ENCODE measurements around the gene REST. TPM values are rescaled to one million over a fixed set of nuclear protein-coding genes. Genes with fewer than 3 reads are reported as not detected.

The REST gene
- polyA plus RNA-seq, 2 of the 4 experiments (the other 2 are of a cell fraction): 8.8 to 18.6 TPM

DNA sequence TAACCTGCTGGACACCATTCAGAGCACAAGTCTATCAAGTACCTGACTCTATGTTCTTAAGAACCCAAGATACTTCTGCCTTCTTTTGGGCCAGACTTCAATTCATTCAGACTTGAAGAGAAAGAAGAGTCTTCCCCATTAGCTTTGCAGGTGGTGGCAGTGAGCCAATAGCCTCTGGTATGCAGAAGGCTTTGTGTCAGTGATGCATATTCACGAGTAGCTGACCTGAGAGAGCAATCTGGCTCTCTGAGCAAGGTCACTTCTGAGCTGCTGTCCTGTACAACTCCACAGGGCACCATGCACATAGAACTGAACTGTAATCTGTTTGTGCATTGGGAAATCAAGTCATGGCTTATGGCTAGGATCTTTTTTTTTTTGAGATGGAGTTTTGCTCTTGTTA lies 46.3 kb upstream of the REST start:
- 10% methylated on average over 1 of the region's 1 CpG for WGBS (ENCODE audit: missing lambda C conversion rate)
- Histone ChIP-seq H3K4me1 (no peaks in the 10 kb centered on the region), H3K9me3 (no peaks in the 10 kb centered on the region), H3K4me2 (no peak overlapping the region), H3K27ac (no peak overlapping the region), H3K4me3 (no peak overlapping the region)
- DNase-seq (ENCODE audit: low read depth in 1 of 2, low spot score in 1 of 2) (no peak), FAIRE-seq (no peak), ATAC-seq (no peak)
- ChIA-PET POLR2A (no interaction called here), CTCF (interaction anchor here (0.6 kb wide), 1 partner anchor 29 kb away, joined by 6 read pairs; no protein-coding TSS in a partner anchor)
- TF ChIP-seq JUN (IDR thresholded peaks at IDR 0.05) (no peak), GATA3 (IDR thresholded peaks at IDR 0.05; ENCODE audit: borderline replicate concordance) (no peak), HDAC2 (IDR thresholded peaks at IDR 0.05) (no peak)

DNA sequence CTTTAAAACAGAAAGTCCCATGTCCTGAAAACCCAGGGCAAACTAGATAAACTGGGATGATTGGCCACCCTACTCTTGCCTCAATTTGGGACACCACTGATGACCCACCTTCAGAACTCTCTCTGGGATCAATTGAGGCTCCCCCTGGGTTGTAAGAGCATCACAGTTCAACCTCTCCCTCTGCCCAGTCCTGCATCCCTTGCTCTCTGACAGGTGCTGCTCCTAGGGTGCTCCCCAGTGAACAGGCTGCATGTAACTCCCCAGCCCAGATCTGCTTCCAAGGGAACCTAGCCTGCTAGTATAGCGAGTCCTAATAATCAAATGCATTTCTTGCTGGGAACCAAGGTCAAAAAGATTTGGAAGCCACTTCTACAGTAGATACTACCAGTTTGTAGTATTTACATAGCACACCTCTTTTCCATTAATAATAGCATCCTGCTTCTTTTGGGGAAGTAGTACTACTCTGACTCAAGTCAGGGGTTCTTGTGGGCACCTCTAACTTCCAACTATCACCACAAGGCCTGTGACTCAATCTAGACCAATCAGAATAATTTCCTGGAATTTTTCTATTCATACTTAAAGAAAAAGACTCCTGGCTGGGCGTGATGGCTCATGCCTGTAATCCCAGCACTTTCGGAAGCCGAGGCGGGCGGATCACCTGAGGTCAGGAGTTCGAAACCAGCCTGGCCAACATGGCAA lies 44.1 kb upstream of the REST start:
- POLR2A ChIA-PET: no interaction called here
- H3K4me1 ChIP-seq: no peaks in the 10 kb centered on the region

GRCh38 chr4:56870946-56871345 lies 36.8 kb upstream of the REST start:
- ChIA-PET POLR2A (no interaction called here), CTCF (no interaction called here)
- Histone ChIP-seq H3K4me2 (no peak overlapping the region), H3K4me1 (no peaks in the 10 kb centered on the region), H3K27ac (no peak overlapping the region), H3K9me3 (no peaks in the 10 kb centered on the region), H3K4me3 (no peak overlapping the region)
- ATAC-seq: no peak
- DNase-seq (ENCODE audit: low read depth in 1 of 2, low spot score in 1 of 2): no peak
- TF ChIP-seq SREBF2 (IDR thresholded peaks at IDR 0.05): no peak
- TF ChIP-seq ESRRA (IDR thresholded peaks at IDR 0.05; ENCODE audit: borderline replicate concordance, low read length): no peak
- no peak for TF ChIP-seq NPAS2 (CRISPR knock-in tag; IDR thresholded peaks at IDR 0.05; ENCODE audit: borderline replicate concordance)
- TF ChIP-seq, protein P1, sequence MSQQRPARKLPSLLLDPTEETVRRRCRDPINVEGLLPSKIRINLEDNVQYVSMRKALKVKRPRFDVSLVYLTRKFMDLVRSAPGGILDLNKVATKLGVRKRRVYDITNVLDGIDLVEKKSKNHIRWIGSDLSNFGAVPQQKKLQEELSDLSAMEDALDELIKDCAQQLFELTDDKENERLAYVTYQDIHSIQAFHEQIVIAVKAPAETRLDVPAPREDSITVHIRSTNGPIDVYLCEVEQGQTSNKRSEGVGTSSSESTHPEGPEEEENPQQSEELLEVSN (IDR thresholded peaks at IDR 0.05; ENCODE audit: borderline replicate concordance, low read depth): no peak
- no peak for TF ChIP-seq CEBPB (IDR thresholded peaks at IDR 0.05)
- no peak for TF ChIP-seq GATA3 (IDR thresholded peaks at IDR 0.05; ENCODE audit: borderline replicate concordance)
- no peak for TF ChIP-seq EHF (CRISPR knock-in tag; IDR thresholded peaks at IDR 0.05)
- no peak for TF ChIP-seq FOXS1 (CRISPR knock-in tag; IDR thresholded peaks at IDR 0.05)
- TF ChIP-seq POLR2A (IDR thresholded peaks at IDR 0.05; ENCODE audit: low read length): no peak
- TF ChIP-seq NFE2L2 (conservative IDR thresholded peaks at IDR 0.05; ENCODE audit: low read length): no peak
- 45% methylated on average over 4 of the region's 4 CpGs for WGBS (ENCODE audit: missing lambda C conversion rate)
- FAIRE-seq: no peak

More for the DNA sequence above, 44.1 kb upstream of the REST start:
- Histone ChIP-seq H3K4me2 (no peak overlapping the region), H3K4me3 (no peak overlapping the region), H3K9me3 (no peaks in the 10 kb centered on the region), H3K27ac (no peak overlapping the region)
- ATAC-seq (no peak), FAIRE-seq (no peak), DNase-seq (ENCODE audit: low read depth in 1 of 2, low spot score in 1 of 2) (no peak)
- no peak for TF ChIP-seq RNF2 (IDR thresholded peaks at IDR 0.05; ENCODE audit: borderline replicate concordance, low read depth)
- no peak for TF ChIP-seq RAD21 (conservative IDR thresholded peaks at IDR 0.05 in 1 of 2, IDR thresholded peaks at IDR 0.05 in 1 of 2)
- no peak for TF ChIP-seq ZFP36 (IDR thresholded peaks at IDR 0.05; ENCODE audit: borderline replicate concordance, partially characterized antibody)
- no peak for TF ChIP-seq HOXA7 (CRISPR knock-in tag; IDR thresholded peaks at IDR 0.05)
- no peak for TF ChIP-seq REST (IDR thresholded peaks at IDR 0.05)
- no peak for TF ChIP-seq MAZ (IDR thresholded peaks at IDR 0.05; ENCODE audit: borderline replicate concordance, low read depth, low read length)
- TF ChIP-seq ZSCAN20 (CRISPR knock-in tag; IDR thresholded peaks at IDR 0.05): no peak
- TF ChIP-seq, protein P2, sequence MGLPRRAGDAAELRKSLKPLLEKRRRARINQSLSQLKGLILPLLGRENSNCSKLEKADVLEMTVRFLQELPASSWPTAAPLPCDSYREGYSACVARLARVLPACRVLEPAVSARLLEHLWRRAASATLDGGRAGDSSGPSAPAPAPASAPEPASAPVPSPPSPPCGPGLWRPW (IDR thresholded peaks at IDR 0.05): no peak
- no peak for TF ChIP-seq HEYL (CRISPR knock-in tag; IDR thresholded peaks at IDR 0.05)
- TF ChIP-seq MAFK (IDR thresholded peaks at IDR 0.05; ENCODE audit: partially characterized antibody): no peak
- CTCF ChIA-PET: no interaction called here
- WGBS (ENCODE audit: missing lambda C conversion rate): 75% methylated on average over 7 of the region's 7 CpGs
